ENCODE results near the gene MUC4.

Gene MUC4

GRCh38 chr3:195838714-195839113 lies 27.0 kb upstream of the MUC4 start:
- TF ChIP-seq CTCF (IDR thresholded peaks at IDR 0.05; ENCODE audit: insufficient read depth, low read length, missing control alignments) = no peak
- CTCF ChIA-PET = interaction anchor here (0.8 to 4.6 kb wide), 3 partner anchors 10 to 21 kb away, joined by 3 to 46 read pairs (median 3); no protein-coding TSS in a partner anchor
- no peak overlapping the region for H3K4me3 ChIP-seq (ENCODE audit: low read depth, low read length)
- POLR2A ChIA-PET = no interaction called here
- no peak for DNase-seq (ENCODE audit: low read depth, low spot score)

GRCh38 chr3:195836476-195837135 lies 24.9 kb upstream of the MUC4 start:
- POLR2A ChIA-PET = no interaction called here
- no peak overlapping the region for H3K4me3 ChIP-seq (ENCODE audit: low read depth, low read length)
- CTCF ChIA-PET = interaction anchor here (3.9 kb wide), 1 partner anchor 13 kb away, joined by 28 read pairs; no protein-coding TSS in a partner anchor
- TF ChIP-seq CTCF (IDR thresholded peaks at IDR 0.05; ENCODE audit: insufficient read depth, low read length, missing control alignments) = no peak
- no peak for DNase-seq (ENCODE audit: low read depth, low spot score)

- POLR2A ChIA-PET = no interaction called here
- no peak for DNase-seq (ENCODE audit: low read depth, low spot score)
- no peak for TF ChIP-seq CTCF (IDR thresholded peaks at IDR 0.05; ENCODE audit: insufficient read depth, low read length, missing control alignments)
- H3K4me3 ChIP-seq (ENCODE audit: low read depth, low read length) = no peak overlapping the region
- CTCF ChIA-PET = interaction anchor here (1.5 to 3.9 kb wide), 3 partner anchors 10 to 25 kb away, joined by 4 to 28 read pairs (median 4); no protein-coding TSS in a partner anchor
These were observed 24.1 kb upstream of the MUC4 start for GRCh38 chr3:195835791-195836190.

- no peak for TF ChIP-seq CTCF (IDR thresholded peaks at IDR 0.05; ENCODE audit: insufficient read depth, low read length, missing control alignments)
- DNase-seq (ENCODE audit: low read depth, low spot score) = no peak
- ChIA-PET POLR2A (no interaction called here), CTCF (interaction anchor here (1.2 to 3.9 kb wide), 4 partner anchors 11 to 59 kb away, joined by 3 to 28 read pairs (median 4); no protein-coding TSS in a partner anchor)
- H3K4me3 ChIP-seq (ENCODE audit: low read depth, low read length) = no peak overlapping the region
These were observed 23.2 kb upstream of the MUC4 start for GRCh38 chr3:195834675-195835583.

- ChIA-PET POLR2A (no interaction called here), CTCF (no interaction called here)
- H3K4me3 ChIP-seq (ENCODE audit: low read depth, low read length) = no peak overlapping the region
- no peak for DNase-seq (ENCODE audit: low read depth, low spot score)
- no peak for TF ChIP-seq CTCF (IDR thresholded peaks at IDR 0.05; ENCODE audit: insufficient read depth, low read length, missing control alignments)
These were observed 18.1 kb upstream of the MUC4 start for GRCh38 chr3:195829897-195830254.

GRCh38 chr3:195828762-195829161 lies 17.0 kb upstream of the MUC4 start:
- CTCF ChIA-PET = interaction anchor here (0.7 to 1.3 kb wide), 4 partner anchors 10 to 167 kb away, joined by 3 to 5 read pairs (median 4); no protein-coding TSS in a partner anchor
- no peak for DNase-seq (ENCODE audit: low read depth, low spot score)
- no peak for TF ChIP-seq CTCF (IDR thresholded peaks at IDR 0.05; ENCODE audit: insufficient read depth, low read length, missing control alignments)
- H3K4me3 ChIP-seq (ENCODE audit: low read depth, low read length) = no peak overlapping the region
- POLR2A ChIA-PET = interaction anchor here (0.6 kb wide), 1 partner anchor 1595 kb away, joined by 3 read pairs; no protein-coding TSS in a partner anchor
